Middle frontal gyrus (tissue), 1 donor: ENCODE data around the gene LDHD.

Experiments
- DNase-seq: peaks from one replicate; pipeline ENCODE4 v3.0.0-alpha.2; 2015; ENCODE audit warnings: low spot score; ENCODE audit errors: extremely low spot score

The LDHD gene

DNA sequence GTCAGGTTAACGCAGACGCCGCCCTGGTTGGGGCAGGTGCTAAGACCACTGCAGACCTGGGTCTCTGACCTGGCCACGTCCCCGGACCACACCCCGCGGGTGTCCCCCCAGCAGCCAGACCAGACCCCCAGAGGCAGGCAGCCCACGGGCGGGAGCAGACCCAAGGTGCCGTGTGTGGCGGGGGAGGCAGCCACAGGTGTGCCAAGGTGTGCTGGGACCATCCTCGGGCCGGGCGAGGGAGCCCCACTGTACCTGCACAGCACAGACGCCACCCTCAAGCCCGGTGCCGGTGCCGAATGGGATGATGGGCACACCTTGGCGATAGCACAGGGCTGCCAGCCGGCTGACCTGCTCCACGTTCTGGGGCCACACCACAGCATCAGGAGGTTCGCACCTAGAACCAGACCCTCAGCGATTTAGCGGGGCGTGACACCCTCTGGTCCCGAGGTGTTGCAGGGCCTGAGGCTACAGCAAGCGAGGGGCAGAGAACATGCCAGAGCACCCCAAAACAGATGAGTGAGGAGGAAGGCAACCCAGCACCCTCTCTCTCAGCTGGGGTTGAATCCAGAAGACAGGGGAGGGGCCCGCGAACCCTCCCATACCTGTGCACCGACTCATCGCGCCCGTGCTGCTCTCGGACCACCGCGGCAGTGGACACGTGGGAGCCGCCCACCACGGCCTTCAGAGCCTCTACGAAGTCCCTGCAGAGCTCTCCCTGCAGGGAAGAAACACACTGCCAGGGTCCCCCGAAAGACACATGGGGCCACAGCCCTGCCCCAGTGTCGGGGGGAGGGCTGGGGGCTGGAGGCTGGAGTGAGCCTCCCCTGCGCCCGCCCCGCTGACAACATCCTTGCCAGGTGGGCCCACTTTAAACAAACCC lies 1.4 kb downstream of the LDHD start:
- DNase-seq = no peak

DNA sequence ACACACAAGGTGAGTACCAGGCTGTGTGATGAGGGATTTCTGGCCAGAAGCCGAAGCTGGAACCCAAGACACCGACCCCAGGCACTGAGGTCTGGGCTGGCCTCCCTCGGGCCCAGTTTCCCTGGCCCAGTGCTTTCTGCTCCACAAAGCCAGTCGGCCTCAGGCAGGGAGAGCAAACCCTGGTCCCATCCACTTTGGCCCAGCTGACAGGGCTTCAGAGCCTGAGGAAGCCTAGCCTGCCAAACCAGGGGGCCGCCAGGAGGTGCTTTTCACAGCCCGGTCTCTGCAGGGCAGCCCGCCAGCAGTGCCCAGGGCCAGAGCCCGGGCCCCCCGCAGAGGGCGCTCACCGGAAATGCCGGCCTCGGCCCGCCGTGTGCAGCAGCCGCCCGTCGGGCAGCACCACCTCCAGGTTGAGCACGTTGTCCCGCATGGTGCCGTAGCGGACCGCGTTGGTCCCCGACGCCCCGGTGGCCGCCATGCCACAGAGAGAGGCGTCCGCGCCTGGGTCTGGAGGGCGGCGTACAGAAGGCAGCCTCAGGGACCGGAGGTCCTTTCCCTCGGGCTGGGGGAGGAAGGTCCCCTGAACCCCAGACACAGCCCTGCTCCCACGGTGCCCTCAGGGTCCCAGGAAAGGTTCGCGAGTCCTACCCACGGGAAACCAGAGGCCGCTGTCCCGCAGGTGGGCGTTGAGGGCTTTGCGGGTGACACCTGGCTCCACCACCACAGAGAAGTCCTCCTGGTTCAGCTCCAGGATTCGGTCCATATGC lies 2.2 kb downstream of the LDHD start:
- DNase-seq = no peak

DNA sequence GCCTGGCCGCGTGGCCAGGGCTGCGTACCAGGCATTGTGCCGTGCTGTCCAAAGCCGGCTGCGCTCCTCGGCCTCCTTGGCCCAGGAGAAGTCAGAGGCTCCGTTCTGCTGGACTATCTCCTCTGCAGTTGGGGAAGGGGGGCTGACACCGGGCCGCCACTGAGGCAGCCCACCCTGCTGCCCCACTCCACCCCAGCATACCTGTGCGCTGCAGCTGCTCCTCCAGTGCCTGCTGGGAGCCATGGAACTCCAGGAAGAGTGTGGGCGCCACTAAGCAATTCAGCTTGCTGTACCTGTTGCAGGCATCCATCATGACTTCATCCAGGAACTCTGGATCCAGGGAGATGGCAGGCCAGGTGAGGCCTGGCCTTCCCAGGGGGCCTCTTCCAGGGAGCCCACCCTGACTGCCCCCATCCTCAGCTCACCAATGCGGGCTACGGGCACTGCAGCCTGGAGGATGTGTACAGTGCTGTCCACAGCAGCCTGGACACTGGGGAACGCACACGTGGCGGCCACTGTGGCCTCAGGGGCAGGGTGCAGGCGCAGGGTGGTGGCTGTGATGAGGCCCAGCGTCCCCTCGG lies 2.9 kb downstream of the LDHD start:
- no peak for DNase-seq

DNA sequence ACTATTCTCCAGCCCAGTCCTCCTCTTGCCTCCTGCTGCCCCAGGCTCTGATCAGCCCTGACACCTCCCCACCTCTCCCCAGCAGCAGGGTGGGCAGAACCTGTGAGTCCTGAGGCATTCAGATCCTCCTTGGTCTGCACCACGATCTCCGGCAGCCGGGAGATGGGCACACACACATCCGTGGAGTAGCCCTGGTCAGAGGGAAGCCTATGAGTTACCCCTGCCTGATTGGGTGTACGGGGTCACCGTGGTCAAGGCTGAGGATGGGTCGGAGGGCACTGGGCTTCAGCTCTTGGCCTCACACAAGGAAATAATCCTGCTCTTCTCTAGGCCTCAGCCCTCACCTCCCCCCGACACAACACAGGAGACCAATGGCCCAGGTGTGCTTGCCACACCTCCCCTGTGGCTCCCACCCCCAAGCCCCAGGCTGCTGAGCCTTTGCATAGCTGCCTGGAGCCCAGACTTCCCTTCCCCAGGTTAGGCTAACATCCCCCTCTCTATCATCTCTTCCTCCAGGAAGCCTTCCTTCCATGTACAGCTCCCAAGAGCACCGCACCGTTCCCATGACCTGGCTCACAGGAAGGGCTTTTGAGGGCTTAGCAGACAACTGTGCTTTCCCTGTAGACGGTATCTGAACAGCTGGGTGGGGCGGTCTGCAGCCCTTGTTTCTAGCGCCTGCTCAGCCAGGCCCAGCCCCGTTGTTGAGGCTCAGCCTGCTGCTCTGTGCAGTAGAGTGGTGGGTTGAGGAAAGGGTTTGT lies 3.7 kb downstream of the LDHD start:
- DNase-seq = no peak

DNA sequence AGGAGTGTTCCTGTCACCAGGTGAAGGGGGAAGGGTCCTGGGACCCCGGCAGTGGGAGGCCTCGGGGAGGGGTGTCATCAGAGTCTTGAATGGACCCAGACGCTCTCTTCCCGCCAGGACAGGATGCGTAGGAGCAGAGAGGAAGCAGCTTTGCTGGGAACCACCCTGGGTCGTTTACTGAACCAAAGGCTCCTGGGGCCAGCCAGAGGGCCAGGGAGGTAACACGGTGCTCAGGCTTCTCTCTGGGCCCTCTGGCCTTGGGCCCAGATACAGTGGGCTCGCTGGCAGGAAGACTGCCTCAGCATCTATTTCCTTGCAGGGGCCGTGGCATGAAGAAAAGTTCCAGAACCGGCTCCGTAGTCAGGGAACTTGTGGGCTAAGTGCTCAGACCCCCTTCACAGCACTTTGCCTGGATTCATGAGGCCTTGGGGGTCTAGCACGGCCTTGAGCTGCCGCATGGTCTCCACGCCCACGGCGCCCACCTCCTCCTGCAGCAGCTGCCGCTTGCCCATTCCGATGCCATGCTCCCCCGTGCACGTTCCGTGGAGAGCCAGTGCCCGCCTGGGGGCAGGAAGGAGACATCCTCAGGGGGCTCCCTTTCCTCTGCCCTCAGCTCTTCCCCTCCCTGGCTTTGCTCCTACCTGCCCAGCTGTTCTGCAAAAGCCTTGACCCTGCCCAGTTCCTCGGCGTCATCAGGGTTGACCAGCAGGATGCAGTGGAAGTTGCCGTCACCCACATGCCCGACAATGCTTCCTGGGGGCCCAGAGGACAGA lies 4.4 kb downstream of the LDHD start:
- DNase-seq = no peak

DNA sequence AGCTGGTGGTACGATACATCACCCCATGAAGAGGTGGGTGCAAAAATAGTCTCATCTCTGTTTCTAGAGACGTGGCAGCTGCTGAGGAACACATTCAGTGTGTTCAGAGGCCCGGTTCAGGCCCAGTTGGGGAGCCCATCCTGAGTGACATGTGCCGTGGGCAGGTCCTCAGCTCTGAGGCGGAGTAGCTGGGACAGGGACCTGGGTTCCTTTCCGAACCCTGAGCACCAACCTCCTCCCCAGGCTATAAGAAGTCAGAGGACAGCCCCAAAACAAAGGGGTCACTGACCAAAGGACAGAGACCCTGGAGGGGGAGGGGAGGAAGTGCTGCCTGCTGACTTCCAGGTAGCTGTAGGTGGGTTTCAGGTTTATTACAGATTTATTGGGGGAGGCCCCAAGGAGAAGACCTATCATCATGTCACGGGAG lies 5.1 kb downstream of the LDHD start:
- no peak for DNase-seq

DNA sequence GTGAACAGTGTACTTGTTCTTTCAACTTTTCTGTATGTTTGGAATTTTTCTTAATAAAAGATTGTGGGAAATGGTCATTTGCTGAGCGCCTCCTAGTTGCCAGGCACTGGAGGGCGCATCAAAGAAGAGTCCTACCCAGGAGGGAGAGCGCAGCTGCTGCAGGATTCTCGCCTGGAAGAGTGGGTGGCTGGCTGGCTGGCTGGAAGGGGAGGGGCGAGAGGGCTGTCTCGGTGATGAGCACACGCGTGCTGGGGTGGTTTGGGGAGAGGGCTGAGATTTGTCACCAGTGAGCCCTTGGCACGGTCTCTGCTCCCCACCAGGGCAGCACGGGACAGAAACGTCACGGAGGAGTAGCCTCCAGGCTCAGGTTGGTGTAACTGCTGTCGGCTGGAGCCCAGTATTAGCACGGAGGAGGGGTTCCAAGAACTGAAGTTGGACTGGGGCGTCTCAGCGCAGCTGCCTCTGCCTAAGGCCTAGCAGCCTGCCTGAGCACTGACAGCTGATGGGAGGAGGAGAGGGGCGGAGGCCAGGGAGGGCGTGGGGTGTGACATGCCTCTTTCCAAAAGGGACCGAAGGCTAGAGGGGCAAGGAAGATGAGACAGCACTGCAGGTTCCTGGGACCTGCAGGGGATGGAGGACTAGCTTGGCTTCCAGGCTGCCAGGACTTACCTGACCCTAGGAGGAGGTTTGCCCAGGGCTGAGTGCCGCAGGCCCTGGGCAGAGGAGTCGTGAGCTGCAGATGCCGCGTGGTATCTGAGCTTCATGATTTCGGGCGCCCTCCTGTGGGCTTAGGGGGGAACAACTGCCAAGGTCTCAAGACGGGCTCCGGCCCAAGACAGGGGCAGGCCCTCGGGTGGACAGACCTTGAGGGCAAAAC lies 5.7 kb downstream of the LDHD start:
- DNase-seq = peak; percentile 84

DNA sequence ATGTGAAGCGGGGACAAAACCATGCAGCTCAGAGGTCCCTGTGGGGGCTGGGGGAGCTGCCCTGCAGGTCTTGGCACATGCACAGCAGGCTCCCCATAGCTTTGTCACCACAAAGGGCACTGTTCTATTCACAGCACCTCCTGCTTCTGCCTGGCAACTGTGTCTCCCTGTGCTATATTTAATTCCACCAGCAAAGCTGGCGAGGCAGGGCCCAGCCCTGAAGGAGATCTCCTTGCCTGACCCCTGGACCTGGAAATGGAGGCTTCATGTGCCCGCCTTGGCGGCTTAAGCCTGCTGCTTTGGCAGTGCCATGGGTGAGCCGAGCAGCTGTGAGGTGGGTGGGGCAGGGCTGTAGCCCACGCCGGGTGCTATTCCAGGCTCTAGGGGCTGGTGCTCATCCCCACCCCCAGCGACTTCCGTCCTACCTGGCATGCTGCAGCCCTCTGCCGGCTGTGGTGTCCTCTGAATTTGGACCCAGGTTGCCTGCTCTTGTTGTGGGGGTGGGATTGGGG lies 6.8 kb downstream of the LDHD start:
- DNase-seq = peak; percentile 27

DNA sequence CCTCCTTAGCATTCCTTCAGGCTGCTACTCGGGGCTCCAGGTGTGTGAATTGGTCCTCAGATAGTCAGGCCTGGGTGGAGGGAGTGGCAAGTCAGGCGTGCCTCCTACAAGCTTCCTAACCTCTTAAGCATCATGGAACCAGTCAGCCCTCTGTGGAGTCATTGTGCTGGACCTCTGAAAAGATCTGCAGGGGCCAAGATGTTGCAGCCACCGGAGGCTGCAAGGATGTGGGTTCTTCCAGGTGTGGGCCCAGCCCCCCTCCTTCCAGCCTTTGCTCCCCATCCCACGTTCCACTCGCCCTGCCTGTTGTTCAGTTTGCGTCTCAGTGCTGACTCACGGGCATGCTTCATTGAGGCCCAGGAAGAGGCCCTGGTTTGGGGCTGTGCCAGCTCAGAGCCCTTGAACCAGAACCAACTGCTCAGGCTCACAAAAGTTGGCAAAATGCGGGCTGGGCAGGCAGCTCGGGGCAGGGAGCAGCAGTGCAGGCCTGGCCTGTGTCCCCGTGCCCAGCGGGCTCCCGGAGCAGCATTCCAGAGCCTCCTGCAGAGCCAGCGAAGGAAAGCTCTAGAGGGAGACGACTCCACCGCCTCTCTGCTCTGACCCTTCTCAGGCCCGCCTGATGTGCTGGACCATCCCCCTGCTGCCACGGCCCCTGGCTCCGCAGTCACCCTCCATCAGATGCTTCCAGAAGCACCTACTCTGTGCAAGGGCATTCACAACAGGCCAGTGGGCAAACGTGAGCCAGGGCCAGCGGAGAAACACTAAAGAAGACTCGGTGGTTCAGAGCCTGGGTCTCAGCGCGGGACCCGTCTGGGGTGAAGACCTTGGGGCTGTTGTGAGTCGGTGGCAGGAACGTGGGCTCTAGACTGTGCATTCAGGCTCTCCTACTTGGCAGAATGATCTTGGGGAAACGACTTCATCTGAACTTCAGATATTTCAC lies 7.5 kb downstream of the LDHD start:
- DNase-seq = peak; percentile 31

DNA sequence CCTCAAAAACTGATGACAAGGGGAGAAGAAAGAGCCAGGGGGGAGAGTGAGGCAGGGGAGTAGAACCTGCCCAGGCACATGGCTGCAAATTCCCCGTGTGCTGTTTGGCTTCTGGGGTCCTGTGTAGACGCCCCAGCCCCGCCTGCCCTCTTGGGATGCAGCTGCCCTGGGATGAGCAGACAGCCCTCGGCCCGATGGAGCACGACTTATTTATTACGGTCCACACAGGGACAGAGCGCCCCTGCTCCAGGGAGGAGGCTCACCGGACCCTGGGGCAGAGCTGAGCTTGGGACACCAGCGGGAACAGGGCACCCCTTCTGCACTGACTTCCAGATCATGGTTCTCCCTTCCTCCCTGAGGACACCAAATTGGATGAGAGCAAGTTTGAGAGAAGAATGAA lies 9.1 kb downstream of the LDHD start:
- no peak for DNase-seq

DNA sequence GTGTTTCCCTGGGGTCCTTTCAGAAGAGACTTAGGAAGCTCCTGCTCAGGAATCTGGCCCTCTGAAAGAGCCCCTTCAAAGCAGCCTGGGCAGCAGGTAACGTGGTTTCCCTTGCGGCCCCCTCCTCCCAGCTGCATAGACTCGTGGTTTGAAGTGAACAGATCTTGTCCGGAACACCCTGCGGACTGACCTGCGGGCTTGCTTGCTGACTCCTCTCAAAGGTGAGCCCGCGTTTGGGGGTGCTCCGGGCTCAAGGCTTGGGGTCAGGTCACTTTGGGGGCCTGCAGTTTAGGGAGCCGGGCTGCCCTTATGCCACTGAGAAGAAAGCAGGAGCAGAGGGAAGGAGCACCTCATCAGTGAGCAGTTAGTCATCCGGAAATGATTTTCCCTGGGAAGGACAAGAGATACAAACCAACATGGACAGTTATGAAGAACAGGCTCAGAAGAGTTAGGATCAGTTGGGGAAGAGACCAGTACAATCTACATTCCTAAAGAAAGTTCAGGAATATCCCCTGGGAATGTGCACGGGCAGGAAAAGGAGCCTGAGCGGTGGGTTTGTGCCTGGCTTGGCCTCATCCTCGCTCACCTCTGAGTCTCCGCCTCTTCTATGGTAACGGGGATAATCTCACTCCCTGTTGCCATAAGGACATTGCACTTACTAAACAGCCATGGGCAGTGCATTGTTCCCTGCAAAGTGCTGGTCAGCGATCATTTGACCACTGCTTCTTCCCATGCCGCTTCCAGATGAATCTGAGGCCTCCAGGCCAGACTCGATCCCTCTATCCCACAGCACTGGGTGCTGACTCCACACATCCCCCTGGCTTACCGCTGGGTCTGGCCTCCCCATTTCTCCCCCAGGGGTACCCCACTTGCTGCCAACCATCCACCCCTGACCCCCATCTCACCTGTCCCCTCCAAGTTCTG lies 10.0 kb downstream of the LDHD start:
- no peak for DNase-seq

DNA sequence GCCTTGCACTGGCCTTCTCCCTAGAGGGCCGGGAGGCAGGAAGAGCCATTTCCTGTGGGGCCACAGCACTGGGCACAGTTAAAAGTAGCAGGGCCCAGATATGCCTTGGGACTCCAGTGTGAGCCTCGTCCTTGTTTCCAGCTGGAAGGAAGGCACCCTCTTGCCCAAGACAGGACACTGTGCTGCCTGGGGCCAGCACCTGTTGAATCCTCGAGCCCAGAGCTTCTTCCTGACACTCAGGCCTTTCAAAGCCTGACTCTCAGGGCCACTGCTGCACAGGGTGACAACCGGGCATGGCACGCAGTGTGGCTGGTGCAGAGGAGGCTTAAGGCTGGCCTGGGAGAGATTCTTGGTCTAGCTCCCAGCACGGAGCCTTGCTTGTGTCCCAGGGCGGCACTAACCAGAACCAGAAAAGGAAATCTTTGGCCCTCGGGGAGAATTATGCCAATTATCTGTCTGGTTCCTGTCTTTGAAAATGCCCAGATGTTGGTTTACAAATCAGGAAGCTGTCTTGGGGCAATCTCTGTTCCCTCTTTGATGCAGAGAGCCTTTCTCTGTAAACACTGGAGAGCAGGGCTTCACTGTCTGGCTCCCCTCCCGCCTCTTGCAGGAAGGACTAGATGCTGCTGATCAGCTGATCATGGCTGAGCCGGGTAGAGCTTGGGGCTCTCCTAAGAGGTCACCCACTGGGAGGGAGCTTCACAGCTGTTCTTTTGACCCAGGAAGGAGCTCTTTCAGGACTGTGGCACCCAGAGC lies 11.1 kb downstream of the LDHD start:
- no peak for DNase-seq

DNA sequence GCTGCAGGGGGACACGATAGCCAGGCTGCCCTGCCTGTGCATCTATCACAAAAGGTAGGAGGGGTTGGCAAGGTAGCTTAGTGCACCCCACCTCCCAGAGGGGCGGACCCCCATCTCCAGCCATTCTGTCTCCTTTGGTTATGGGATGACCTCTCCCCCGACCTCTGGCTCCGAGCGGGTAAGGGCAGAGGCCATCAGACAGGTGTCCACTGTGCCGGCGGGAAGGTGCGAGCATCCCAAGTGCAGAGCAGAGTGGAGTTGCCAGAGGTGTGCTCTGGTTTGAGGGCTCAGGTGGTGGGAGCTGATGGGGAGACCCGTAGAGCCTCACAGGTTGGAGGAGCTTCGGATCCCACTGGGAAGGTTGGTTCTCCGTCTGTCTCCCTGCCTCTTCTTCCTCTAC lies 11.7 kb downstream of the LDHD start:
- no peak for DNase-seq

DNA sequence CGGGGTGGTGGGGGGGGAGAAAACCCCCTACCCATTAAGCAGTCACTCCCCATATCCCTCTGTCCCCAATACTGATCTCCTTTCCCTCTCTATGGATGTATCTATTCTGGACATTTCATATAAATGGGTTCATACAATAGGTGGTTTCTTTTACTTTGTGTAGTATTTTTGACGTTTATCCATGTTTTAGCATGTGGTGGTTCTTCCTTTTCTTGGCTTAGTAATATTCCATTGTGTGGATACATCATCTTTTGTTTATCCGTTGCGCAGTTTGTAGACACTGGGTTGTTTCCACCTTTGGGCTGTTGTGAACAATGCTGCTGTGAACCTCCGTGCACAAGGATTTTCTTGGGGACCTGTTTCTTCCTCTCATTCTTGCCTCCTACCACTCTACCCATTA lies 12.6 kb downstream of the LDHD start:
- no peak for DNase-seq

DNA sequence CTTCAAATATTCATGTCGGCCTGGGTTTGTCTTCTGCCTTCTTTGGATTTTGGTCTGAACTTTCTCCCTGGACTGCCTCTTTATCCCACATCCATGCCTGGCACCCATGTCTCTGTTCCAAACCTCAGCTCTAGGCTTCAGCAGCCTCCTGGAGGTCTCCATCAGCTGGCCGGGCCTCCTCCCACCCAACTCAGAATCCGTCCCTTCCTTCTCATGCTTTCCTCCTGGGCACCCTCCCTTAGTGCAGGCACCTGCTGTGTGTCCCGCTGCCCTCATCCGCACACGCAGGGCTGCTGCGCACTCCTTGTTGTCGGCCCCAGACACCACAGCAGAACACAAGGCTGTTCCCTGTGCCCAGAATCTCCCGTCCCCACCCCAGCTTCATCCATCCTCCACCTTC lies 14.0 kb downstream of the LDHD start:
- no peak for DNase-seq

DNA sequence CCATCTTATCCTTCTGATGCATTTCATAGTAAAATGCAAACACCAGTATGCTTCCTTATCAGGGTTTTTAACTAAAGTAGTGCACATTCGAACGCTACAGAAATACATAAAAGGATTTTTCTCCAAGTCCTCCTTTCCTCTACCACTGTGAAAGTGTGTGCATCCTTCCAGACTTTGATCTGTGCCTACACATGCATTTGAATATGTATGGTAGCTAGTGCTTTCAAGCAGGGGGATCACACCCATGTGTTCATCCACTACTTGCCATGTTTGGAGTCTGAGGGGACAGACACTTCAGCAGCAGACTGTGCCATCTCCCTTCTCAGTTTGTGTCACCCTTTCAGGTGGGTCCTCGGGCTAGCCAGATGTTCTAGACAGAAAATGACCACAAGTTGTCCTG lies 14.9 kb downstream of the LDHD start:
- no peak for DNase-seq

DNA sequence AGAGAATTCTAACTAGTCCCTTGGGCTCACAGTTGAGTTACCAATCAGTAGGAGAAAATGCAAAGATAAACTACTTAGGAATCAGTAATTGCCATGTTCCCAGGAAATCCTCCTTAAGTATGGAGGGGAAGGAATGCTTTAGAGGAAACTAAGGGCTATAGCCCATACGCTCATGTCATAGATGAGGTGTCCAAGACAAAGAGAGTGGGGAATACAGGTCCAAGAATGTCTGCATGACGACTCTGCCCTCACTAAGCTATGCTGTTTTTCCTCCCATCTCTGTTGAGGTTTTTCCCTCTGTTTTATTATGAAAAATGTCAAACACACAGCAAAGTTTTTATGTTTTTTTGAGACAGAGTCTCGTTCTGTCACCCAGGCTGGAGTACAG lies 16.0 kb downstream of the LDHD start:
- DNase-seq = no peak
